Measurements from ENCODE around the gene TBC1D1.

DNA sequence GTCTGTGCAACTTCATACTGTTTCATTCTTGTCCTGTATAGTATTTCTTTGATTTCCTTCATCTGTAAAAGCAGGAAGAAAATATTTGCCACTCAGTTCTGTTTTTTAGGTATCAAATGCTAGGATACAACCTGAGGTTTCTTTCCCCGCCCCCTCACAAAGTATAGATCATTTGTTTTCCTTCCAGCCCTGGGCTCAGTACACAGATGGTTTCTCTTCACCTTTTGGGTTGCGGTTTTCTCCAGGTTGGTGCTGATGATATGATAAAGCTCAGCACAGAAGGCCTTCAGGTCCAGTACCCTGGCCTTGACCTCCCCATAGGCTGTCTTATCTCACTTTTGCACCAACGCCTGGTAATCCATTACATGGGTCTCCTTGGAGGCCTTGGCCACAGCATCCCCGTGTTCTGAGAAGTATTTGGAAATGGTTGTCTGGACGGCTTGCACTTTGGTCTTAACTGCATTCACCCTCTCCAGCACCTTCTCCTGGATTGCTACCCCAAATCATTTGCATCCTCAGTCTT lies 104.5 kb downstream of the TBC1D1 start:
- TF ChIP-seq, protein P1, sequence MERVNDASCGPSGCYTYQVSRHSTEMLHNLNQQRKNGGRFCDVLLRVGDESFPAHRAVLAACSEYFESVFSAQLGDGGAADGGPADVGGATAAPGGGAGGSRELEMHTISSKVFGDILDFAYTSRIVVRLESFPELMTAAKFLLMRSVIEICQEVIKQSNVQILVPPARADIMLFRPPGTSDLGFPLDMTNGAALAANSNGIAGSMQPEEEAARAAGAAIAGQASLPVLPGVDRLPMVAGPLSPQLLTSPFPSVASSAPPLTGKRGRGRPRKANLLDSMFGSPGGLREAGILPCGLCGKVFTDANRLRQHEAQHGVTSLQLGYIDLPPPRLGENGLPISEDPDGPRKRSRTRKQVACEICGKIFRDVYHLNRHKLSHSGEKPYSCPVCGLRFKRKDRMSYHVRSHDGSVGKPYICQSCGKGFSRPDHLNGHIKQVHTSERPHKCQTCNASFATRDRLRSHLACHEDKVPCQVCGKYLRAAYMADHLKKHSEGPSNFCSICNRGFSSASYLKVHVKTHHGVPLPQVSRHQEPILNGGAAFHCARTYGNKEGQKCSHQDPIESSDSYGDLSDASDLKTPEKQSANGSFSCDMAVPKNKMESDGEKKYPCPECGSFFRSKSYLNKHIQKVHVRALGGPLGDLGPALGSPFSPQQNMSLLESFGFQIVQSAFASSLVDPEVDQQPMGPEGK (CRISPR knock-in tag; IDR thresholded peaks at IDR 0.05; ENCODE audit: borderline replicate concordance) = no peak
- no peak for TF ChIP-seq SNAI2 (CRISPR knock-in tag; IDR thresholded peaks at IDR 0.05)
- no peak for TF ChIP-seq ZFP30 (CRISPR knock-in tag; IDR thresholded peaks at IDR 0.05)
- TF ChIP-seq CREB5 (CRISPR knock-in tag; IDR thresholded peaks at IDR 0.05; ENCODE audit: low read depth) = no peak
- TF ChIP-seq, protein P2, sequence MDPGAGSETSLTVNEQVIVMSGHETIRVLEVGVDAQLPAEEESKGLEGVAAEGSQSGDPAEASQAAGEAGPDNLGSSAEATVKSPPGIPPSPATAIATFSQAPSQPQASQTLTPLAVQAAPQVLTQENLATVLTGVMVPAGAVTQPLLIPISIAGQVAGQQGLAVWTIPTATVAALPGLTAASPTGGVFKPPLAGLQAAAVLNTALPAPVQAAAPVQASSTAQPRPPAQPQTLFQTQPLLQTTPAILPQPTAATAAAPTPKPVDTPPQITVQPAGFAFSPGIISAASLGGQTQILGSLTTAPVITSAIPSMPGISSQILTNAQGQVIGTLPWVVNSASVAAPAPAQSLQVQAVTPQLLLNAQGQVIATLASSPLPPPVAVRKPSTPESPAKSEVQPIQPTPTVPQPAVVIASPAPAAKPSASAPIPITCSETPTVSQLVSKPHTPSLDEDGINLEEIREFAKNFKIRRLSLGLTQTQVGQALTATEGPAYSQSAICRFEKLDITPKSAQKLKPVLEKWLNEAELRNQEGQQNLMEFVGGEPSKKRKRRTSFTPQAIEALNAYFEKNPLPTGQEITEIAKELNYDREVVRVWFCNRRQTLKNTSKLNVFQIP (CRISPR knock-in tag; IDR thresholded peaks at IDR 0.05; ENCODE audit: borderline replicate concordance, low read depth) = no peak
- no peak for TF ChIP-seq CSRNP3 (CRISPR knock-in tag; IDR thresholded peaks at IDR 0.05)
- TF ChIP-seq TOX (CRISPR knock-in tag; IDR thresholded peaks at IDR 0.05; ENCODE audit: borderline replicate concordance) = no peak
- TF ChIP-seq RARB (CRISPR knock-in tag; IDR thresholded peaks at IDR 0.05) = no peak
- no peak for TF ChIP-seq ZC3H10 (CRISPR knock-in tag; IDR thresholded peaks at IDR 0.05)
- TF ChIP-seq ARNTL (CRISPR knock-in tag; IDR thresholded peaks at IDR 0.05; ENCODE audit: borderline replicate concordance, low read depth) = no peak
- TF ChIP-seq TCF4 (CRISPR knock-in tag; IDR thresholded peaks at IDR 0.05; ENCODE audit: borderline replicate concordance) = no peak
